BJ (cell line): ENCODE results near the gene CHID1. TPM values are rescaled to one million over a fixed set of nuclear protein-coding genes. Genes with fewer than 3 reads are reported as not detected.
A peak's percentile ranks its signal among the peaks of the same experiment; 100 is the strongest.

Experiments used
- CTCF ChIA-PET: fragments of 350-600 bp; formaldehyde crosslinking; extraction: SDS; loops from one replicate; lab custom pipeline; 2021; ENCODE audit warnings: antibody characterized with exemption, inconsistent platforms; lab: Yijun Ruan, JAX
- POLR2A ChIA-PET: fragments of 300-600 bp; sonication (Branson Sonifier 250); formaldehyde crosslinking; extraction: SDS; loops from one replicate; lab custom pipeline; 2021; ENCODE audit warnings: antibody characterized with exemption; lab: Charles Lee
- DNase-seq: peaks from one replicate; pipeline ENCODE4 v3.0.0-alpha.2; 2011; ENCODE audit warnings: low read depth
- H3K27me3 ChIP-seq: 2 replicates; pipeline ENCODE4 v1.6.0; 2011; ENCODE audit warnings: low read length; ENCODE audit not compliant: control insufficient read depth, insufficient read depth
- H3K36me3 ChIP-seq: 2 replicates; pipeline ENCODE4 v1.5.1; 2011; ENCODE audit warnings: low read length; ENCODE audit not compliant: control insufficient read depth, insufficient read depth
- H3K4me3 ChIP-seq: 2 replicates; pipeline ENCODE4 v1.5.1; 2011; ENCODE audit warnings: low read depth, mild to moderate bottlenecking, control low read depth, low read length
- CTCF ChIP-seq: IDR thresholded peaks from 2 replicates; pipeline ENCODE4 v1.5.1; 2011; ENCODE audit warnings: low read depth, mild to moderate bottlenecking, control low read depth, inconsistent platforms, low read length, moderate library complexity; ENCODE audit not compliant: insufficient read depth
- polyA plus RNA-seq: library from polyadenylated mRNA; depleted of rRNA; stranded (reverse); fragments of >200 nt; gene quantifications from 2 replicates; pipeline ENCODE4 v1.2.3, GENCODE V29; 2011

CHID1 gene
- polyA plus RNA-seq, 1 experiment, result 178 TPM

- peak overlapping the region; percentile 96 for H3K4me3 ChIP-seq
- no peak for TF ChIP-seq CTCF
- no peaks in the 10 kb centered on the region for H3K27me3 ChIP-seq
- ChIA-PET POLR2A (no interaction called here), CTCF (interaction anchor here (1.1 to 4.4 kb wide), 4 partner anchors 11 to 205 kb away, joined by 3 to 20 read pairs (median 4); partner anchors contain the start of gene CD151)
- DNase-seq, result no peak
- H3K36me3 ChIP-seq, result peaks cover 7% of the 10 kb centered on the region
These were observed 64.6 kb downstream of the CHID1 start for GRCh38 chr11:845872-846495.

- no peaks in the 10 kb centered on the region for H3K27me3 ChIP-seq
- DNase-seq, result peak; percentile 80
- TF ChIP-seq CTCF, result no peak
These were observed 65.6 kb downstream of the CHID1 start for GRCh38 chr11:844693-845644.

GRCh38 chr11:843818-844692 lies 66.6 kb downstream of the CHID1 start:
- POLR2A ChIA-PET, result interaction anchor here (0.6 to 2.0 kb wide), 5 partner anchors 10 to 35 kb away, joined by 5 to 32 read pairs (median 13); partner anchors contain the start of genes CD151, PNPLA2 and RPLP2
- peak; percentile 23; the same call in 1 of the 2 replicates for TF ChIP-seq CTCF
- Histone ChIP-seq H3K27me3 (no peaks in the 10 kb centered on the region), H3K4me3 (peak overlapping the region; percentile 96), H3K36me3 (peaks cover 18% of the 10 kb centered on the region)
- CTCF ChIA-PET, result interaction anchor here (0.6 to 1.6 kb wide), 9 partner anchors 10 to 207 kb away, joined by 3 to 6 read pairs (median 4); partner anchors contain the start of gene CD151
- DNase-seq, result peak; percentile 83

More at GRCh38 chr11:844693-845644, 65.6 kb downstream of the CHID1 start:
- Histone ChIP-seq H3K36me3 (peaks cover 10% of the 10 kb centered on the region), H3K4me3 (peak overlapping the region; percentile 96)
- POLR2A ChIA-PET, result interaction anchor here (0.6 to 2.0 kb wide), 4 partner anchors 11 to 532 kb away, joined by 5 to 15 read pairs (median 10); partner anchors contain the start of genes CD151 and RPLP2
- CTCF ChIA-PET, result interaction anchor here (0.6 to 4.4 kb wide), 9 partner anchors 10 to 206 kb away, joined by 3 to 20 read pairs (median 3); no protein-coding TSS in a partner anchor

DNA sequence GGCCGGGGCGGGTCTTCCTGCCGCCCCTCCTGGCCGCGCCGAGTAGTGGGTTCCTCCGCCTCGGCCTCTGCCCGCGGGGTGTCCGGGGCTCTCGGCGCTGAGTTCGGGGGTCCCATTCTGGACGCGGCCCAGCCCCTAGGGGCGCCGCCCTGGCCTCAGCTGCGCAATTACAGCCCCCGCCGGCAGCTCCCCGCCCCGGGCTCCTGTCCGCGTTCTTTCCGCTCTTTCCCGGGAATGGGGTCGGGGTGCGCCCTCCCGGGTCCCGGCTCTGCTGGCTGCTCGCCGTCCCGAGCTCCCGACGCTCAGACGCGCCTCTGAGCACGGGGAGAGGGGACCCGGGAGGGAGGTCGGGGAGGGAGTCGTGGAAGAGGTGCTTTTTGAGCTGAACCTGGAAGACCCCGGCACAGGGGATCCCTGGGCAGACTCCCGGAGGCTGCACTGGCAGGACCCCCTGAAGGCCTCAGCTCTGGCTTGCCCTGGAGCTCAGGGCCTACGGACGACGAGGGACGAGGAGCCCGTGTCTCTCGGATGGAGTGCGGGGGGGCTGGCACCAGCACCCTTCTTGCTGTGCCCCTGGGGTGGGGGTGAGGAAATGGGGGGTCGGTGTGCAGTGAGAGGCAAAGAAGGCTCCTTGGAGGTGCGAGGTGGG lies 67.4 kb downstream of the CHID1 start:
- DNase-seq, result no peak
- no peak for TF ChIP-seq CTCF
- ChIA-PET POLR2A (interaction anchor here (0.6 to 2.0 kb wide), 6 partner anchors 9 to 133 kb away, joined by 3 to 32 read pairs (median 6); partner anchors contain the start of genes CD151, PNPLA2 and RPLP2), CTCF (interaction anchor here (0.6 to 1.6 kb wide), 8 partner anchors 9 to 410 kb away, joined by 3 to 6 read pairs (median 4); partner anchors contain the start of gene CD151)
- Histone ChIP-seq H3K27me3 (no peaks in the 10 kb centered on the region), H3K4me3 (peak overlapping the region; percentile 96), H3K36me3 (peaks cover 26% of the 10 kb centered on the region)
